Activated naive CD4-positive, alpha-beta T cell treated with Interleukin-2 at 50 U/mL for 16 hours (primary cell): ENCODE results near the gene PLPP2.
"Not testable (repeated sequence)": the region's sequence is repeated elsewhere in the genome, so short reads cannot be mapped to it uniquely, and the experiment has no call there.

Experiments
- DNase-seq: peaks from one replicate; pipeline ENCODE4 v3.0.0-alpha.2; 2020

PLPP2 gene

DNA sequence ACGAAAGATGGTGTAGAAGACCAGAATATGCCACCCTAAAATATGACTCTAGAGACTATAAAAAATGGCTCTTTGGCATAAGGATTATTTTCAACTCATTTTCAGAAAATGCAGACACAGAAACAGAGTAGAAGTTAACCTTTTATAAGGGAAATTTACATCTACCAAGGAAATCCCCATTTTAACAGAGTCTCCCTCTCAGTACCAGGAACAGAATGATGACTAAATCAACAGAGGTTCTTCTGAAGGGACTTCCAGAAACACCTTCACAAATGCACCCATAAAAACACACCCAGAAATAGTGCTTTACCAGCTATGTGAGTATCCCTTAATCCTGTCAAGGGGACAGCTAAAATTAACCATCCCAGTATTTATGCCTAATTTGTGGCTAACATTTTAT, 29.1 kb downstream of the PLPP2 start:
- DNase-seq = no peak

- DNase-seq = not testable (repeated sequence)
Measured at GRCh38 chr19:256804-257203, 34.4 kb downstream of the PLPP2 start.

DNA sequence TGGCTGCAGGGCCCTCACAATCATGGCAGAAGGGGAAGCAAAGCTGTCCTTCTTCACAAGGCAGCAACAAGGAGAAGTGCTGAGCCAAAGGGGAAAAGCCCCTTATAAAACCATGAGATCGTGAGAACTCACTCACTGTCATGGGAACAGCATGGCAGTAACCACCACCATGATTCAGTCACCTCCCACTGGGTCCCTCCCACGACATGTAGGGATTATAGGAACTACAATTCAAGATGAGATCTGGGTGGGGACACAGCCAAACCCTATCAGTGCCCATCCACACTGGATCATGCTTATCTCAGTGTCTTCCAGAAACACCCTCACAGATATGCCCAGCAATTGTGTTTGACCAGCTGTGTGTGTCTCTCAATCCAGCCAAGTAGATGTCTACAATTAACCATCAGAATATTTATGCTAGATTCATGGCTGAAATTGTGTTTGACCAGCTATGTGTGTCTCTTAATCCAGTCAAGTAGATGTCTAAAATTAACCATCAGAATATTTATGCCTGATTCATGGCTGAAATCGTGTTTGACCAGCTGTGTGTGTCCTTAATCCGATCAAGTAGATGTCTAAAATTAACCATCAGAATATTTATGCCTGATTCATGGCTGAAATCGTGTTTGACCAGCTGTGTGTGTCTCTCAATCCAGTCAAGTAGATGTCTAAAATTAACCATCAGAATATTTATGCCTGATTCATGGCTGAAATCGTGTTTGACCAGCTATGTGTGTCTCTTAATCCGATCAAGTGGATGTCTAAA, 38.6 kb downstream of the PLPP2 start:
- DNase-seq = not testable (repeated sequence)

DNA sequence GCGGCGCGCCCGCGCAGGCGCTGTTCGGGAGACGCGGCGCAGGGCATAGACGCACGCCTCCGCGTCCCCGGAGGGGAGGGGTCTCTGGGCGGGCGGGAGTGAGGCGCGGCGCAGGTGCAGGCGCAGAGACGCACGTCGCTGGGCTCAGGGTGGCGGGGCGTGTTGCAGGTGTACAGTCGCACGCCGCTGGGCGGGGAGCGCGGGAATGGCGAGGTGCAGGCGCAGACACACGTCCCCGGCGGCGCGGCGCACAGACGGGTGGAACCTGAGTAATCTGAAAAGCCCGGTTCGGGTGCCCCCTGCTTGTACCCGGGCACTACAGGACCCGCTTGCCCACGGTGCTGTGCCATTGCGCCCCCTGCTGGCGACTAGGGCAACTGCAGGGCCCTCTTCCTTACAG, 44.7 kb downstream of the PLPP2 start:
- no peak for DNase-seq

GRCh38 chr19:245900-246299, 45.3 kb downstream of the PLPP2 start:
- not testable (repeated sequence) for DNase-seq

- no peak for DNase-seq
Measured at GRCh38 chr19:245457-245856, 45.7 kb downstream of the PLPP2 start.
